Measurements from ENCODE around the gene ACTBL2. TPM values are rescaled to one million over a fixed set of nuclear protein-coding genes. Genes with fewer than 3 reads are reported as not detected.

ACTBL2 gene
- total RNA-seq, 2 donors from 2014 or later, result not detected

DNA sequence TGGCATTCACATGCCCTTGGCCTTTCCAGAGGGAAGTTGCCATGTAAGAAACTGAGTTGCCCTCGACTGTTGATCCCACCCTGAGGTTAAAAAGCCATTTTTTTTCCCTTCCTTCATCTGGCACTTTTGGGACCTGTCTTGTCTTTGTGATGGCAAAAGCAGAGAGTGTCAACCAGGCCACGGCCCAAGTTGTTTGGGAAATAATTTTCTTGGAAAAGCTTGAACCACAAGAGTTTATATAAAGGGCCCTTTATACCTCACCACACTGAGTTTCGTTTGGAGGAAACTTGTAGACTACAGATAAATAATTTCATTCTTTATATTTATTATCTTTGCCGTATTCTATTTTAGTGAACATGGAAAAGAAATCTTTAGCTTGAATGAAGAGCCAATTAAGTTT, 34.3 kb downstream of the ACTBL2 start:
- Histone ChIP-seq H3K36me3 (no peaks in the 10 kb centered on the region), H3K4me3 (no peak overlapping the region), H3K9me3 (no peaks in the 10 kb centered on the region), H3K27ac (no peak overlapping the region), H3K27me3 (replicated peaks; ENCODE audit: insufficient read depth) (no peaks in the 10 kb centered on the region), H3K4me1 (replicated peaks) (no peaks in the 10 kb centered on the region)
- 66% methylated on average over 4 of the region's 4 CpGs for whole genome bisulfite sequencing
- intact Hi-C loops (cut with DNase I), result no loop called here
- TF ChIP-seq POLR2A (IDR thresholded peaks at IDR 0.05) (no peak), POLR2AphosphoS5 (IDR thresholded peaks at IDR 0.05) (no peak)
- TF ChIP-seq, protein P1, sequence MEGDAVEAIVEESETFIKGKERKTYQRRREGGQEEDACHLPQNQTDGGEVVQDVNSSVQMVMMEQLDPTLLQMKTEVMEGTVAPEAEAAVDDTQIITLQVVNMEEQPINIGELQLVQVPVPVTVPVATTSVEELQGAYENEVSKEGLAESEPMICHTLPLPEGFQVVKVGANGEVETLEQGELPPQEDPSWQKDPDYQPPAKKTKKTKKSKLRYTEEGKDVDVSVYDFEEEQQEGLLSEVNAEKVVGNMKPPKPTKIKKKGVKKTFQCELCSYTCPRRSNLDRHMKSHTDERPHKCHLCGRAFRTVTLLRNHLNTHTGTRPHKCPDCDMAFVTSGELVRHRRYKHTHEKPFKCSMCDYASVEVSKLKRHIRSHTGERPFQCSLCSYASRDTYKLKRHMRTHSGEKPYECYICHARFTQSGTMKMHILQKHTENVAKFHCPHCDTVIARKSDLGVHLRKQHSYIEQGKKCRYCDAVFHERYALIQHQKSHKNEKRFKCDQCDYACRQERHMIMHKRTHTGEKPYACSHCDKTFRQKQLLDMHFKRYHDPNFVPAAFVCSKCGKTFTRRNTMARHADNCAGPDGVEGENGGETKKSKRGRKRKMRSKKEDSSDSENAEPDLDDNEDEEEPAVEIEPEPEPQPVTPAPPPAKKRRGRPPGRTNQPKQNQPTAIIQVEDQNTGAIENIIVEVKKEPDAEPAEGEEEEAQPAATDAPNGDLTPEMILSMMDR (IDR thresholded peaks at IDR 0.05), result no peak
- DNase-seq (ENCODE audit: low spot score), result no peak

DNA sequence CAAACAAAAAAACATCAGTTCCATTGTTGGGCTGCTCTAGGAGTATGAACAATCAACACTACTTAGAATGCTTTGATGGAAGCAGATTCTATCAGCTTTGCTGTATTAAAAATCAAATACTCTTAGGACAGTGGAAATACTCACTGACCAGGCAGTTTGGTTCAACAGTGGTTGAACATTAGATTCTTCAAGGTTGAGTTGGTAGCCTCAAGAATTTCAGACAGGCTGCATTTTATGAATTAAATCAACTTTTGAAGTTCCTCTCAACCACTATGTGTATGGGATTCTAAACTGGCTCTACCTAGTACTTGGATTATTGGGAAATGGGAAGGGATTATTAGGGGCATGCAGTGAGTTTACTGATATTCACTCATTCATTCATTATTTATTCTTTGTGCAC, 35.0 kb downstream of the ACTBL2 start:
- TF ChIP-seq POLR2A (IDR thresholded peaks at IDR 0.05) (no peak), POLR2AphosphoS5 (IDR thresholded peaks at IDR 0.05) (no peak)
- TF ChIP-seq, protein P1 (IDR thresholded peaks at IDR 0.05), result no peak
- Histone ChIP-seq H3K4me3 (no peak overlapping the region), H3K36me3 (no peaks in the 10 kb centered on the region), H3K9me3 (no peaks in the 10 kb centered on the region), H3K27ac (no peak overlapping the region), H3K27me3 (replicated peaks; ENCODE audit: insufficient read depth) (no peaks in the 10 kb centered on the region), H3K4me1 (replicated peaks) (no peaks in the 10 kb centered on the region)
- no peak for DNase-seq (ENCODE audit: low spot score)
- intact Hi-C loops (cut with DNase I), result no loop called here

DNA sequence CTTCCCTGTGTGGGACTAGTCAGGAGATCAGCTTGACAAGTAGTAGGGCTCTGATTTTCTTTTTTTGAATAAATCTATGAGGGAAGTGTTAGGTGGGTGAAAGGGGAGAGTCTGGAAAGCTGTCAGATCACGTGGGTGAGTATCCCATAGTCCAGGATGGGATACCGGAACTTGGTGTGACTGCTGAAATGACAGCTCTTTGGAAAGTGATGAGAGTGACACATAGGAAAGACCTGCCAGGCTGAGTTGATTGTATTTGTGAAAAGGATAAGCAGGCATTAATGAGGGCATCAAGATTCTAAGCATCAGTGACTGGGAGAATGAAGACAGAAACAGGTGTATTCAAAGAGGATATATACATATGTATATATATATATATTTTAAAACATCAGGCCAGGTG, 35.6 kb downstream of the ACTBL2 start:
- H3K4me3 ChIP-seq, result no peak overlapping the region

DNA sequence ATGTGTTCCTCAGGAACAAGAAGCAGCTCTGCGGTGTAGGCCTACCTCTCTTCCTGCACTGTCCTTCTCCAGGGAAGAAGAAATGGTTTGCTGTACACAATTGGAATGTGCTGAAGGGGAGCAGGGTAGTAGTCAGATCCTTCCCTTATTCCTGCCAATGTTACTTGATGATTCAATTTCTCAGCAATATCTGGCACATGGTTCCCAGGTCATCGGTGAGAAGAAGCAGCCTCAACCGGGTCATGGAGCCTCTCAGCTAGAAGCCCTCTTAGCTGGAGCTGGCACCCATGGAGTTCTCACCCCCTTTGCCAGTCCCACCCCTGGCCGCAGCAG, 36.9 kb downstream of the ACTBL2 start:
- Histone ChIP-seq H3K36me3 (no peaks in the 10 kb centered on the region), H3K27me3 (replicated peaks; ENCODE audit: insufficient read depth) (no peaks in the 10 kb centered on the region), H3K4me3 (no peak overlapping the region), H3K27ac (no peak overlapping the region), H3K4me1 (replicated peaks) (no peaks in the 10 kb centered on the region), H3K9me3 (no peaks in the 10 kb centered on the region)
- TF ChIP-seq POLR2AphosphoS5 (IDR thresholded peaks at IDR 0.05) (no peak), POLR2A (IDR thresholded peaks at IDR 0.05) (no peak)
- TF ChIP-seq, protein P1 (IDR thresholded peaks at IDR 0.05), result no peak
- no peak for DNase-seq (ENCODE audit: low spot score)
- 89% methylated on average over 4 of the region's 4 CpGs for WGBS
- intact Hi-C loops (cut with DNase I), result no loop called here

More for the DNA sequence above, 35.6 kb downstream of the ACTBL2 start:
- intact Hi-C loops (cut with DNase I), result no loop called here
- no peak overlapping the region for H3K27ac ChIP-seq
- H3K36me3 ChIP-seq, result no peaks in the 10 kb centered on the region
- no peaks in the 10 kb centered on the region for H3K9me3 ChIP-seq
- 92% methylated on average over 2 of the region's 2 CpGs for WGBS
- TF ChIP-seq POLR2AphosphoS5 (IDR thresholded peaks at IDR 0.05) (no peak), POLR2A (IDR thresholded peaks at IDR 0.05) (no peak)
- TF ChIP-seq, protein P1 (IDR thresholded peaks at IDR 0.05), result no peak
- no peak for DNase-seq (ENCODE audit: low spot score)
- no peaks in the 10 kb centered on the region for H3K27me3 ChIP-seq (replicated peaks; ENCODE audit: insufficient read depth)
- H3K4me1 ChIP-seq (replicated peaks), result no peaks in the 10 kb centered on the region

DNA sequence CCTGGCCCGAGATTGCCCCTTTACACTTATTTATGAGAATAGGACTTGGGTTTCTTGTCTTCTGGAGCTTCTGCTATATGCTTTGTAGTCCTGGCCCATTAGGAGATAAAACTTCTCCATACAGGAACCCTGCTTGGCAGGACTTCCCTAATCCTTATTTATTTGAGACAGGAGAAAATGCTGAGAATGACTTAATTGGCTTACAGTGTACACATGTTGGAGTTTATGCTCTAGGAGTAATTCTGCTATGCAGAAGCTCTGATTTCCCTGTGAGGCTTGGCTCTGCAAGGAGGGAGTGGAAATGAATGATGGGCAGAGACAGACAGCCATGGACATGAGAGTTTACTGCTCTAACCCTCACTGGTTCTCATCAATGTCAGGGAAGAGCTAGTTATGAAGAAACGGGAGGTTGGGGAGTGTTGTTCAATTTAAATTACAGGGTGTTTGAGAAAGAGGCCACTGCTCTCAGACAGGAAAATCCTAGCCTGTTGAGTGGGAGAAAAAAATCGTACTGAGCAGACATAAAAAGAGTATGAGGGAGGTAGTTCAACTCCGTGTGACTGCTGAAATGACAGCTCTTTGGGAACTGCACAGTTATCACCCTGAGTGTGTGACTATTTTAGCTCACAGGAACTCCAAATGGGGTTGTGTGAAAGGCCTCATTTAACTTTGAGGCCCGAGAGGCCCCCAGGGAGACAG, 37.5 kb downstream of the ACTBL2 start:
- H3K9me3 ChIP-seq, result no peaks in the 10 kb centered on the region
- H3K27ac ChIP-seq, result no peak overlapping the region
- H3K4me3 ChIP-seq, result no peak overlapping the region
- WGBS, result 74% methylated on average over 5 of the region's 5 CpGs
- DNase-seq (ENCODE audit: low spot score), result no peak
- intact Hi-C loops (cut with DNase I), result no loop called here
- TF ChIP-seq POLR2AphosphoS5 (IDR thresholded peaks at IDR 0.05), result no peak
- no peak for TF ChIP-seq POLR2A (IDR thresholded peaks at IDR 0.05)
- TF ChIP-seq, protein P1 (IDR thresholded peaks at IDR 0.05), result no peak
- H3K36me3 ChIP-seq, result no peaks in the 10 kb centered on the region
- H3K27me3 ChIP-seq (replicated peaks; ENCODE audit: insufficient read depth), result no peaks in the 10 kb centered on the region
- no peaks in the 10 kb centered on the region for H3K4me1 ChIP-seq (replicated peaks)

Measured in prostate gland (tissue), 2 donors.